HG03039 (cell line): ENCODE results near the gene ABCG1.

Experiments
- ATAC-seq: cut with Tn5 transposase; IDR thresholded peaks from one replicate; pipeline ENCODE4 v1.9.1; 2021; ENCODE audit warnings: mild to moderate bottlenecking, moderate library complexity; ENCODE audit not compliant: unreplicated experiment

ABCG1 gene

GRCh38 chr21:42250422-42251403 is 31.8 kb downstream of the ABCG1 start:
- ATAC-seq: no peak

- no peak for ATAC-seq
Observed at GRCh38 chr21:42251654-42252324, 32.8 kb downstream of the ABCG1 start.

GRCh38 chr21:42252325-42252654 is 33.4 kb downstream of the ABCG1 start:
- ATAC-seq: no peak

GRCh38 chr21:42252778-42253340 is 33.9 kb downstream of the ABCG1 start:
- no peak for ATAC-seq

- no peak for ATAC-seq
Observed at GRCh38 chr21:42253466-42253865, 34.5 kb downstream of the ABCG1 start.

GRCh38 chr21:42254083-42254482 is 35.1 kb downstream of the ABCG1 start:
- no peak for ATAC-seq

GRCh38 chr21:42254651-42255601 is 36.0 kb downstream of the ABCG1 start:
- ATAC-seq: no peak

- no peak for ATAC-seq
Observed at GRCh38 chr21:42255825-42256224, 36.9 kb downstream of the ABCG1 start.

GRCh38 chr21:42256316-42256715 is 37.4 kb downstream of the ABCG1 start:
- no peak for ATAC-seq

GRCh38 chr21:42257091-42257765 is 38.3 kb downstream of the ABCG1 start:
- ATAC-seq: no peak

- ATAC-seq: no peak
Observed at GRCh38 chr21:42258150-42258884, 39.4 kb downstream of the ABCG1 start.

- no peak for ATAC-seq
Observed at GRCh38 chr21:42258885-42259407, 40.0 kb downstream of the ABCG1 start.

GRCh38 chr21:42260121-42260520 is 41.2 kb downstream of the ABCG1 start:
- no peak for ATAC-seq

- no peak for ATAC-seq
Observed at GRCh38 chr21:42261829-42262200, 42.9 kb downstream of the ABCG1 start.

- ATAC-seq: no peak
Observed at GRCh38 chr21:42262831-42263231, 43.9 kb downstream of the ABCG1 start.

GRCh38 chr21:42263591-42264131 is 44.7 kb downstream of the ABCG1 start:
- ATAC-seq: no peak

- ATAC-seq: no peak
Observed at GRCh38 chr21:42264245-42265195, 45.6 kb downstream of the ABCG1 start.
